HG03280 (cell line): ENCODE data around the gene HOPX.
"Not testable (repeated sequence)": the region's sequence is repeated elsewhere in the genome, so short reads cannot be mapped to it uniquely, and the experiment has no call there.

Source experiments
- ATAC-seq: cut with Tn5 transposase; IDR thresholded peaks from one replicate; pipeline ENCODE4 v1.9.1; 2021; ENCODE audit warnings: mild to moderate bottlenecking, moderate library complexity; ENCODE audit not compliant: unreplicated experiment

The HOPX gene

DNA sequence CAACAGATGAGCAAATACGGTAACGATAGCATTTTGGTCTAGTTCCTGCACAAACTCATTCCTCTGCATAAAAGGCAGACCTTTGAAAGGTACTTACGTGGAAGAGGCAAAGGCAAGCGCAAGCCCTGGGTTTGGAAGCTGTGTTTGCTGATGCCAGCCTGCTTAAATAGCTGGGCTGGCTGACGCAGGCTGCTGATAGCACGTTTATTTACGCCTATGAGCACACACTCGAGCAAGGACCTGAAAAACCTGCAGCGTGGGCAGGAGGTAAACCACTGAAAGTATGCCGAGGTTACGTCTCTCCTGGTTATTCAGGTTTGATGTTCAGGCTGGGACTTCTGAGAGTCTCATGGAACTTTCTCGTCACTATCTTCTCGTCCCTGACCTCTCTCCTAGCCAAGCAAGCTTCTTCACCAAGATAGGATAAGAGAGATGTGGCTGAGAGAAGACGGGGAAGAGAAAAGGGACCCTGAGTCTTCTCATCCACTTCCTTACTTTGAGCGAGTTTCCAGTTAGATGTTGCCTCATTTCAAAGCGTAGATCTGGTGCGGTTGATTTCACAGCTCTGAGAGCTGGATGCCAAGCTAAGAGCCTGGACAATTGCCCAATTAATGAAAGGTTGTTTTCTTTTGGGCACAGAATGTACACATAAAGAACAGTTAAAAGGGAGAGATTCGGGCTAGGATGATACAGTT is at the start of gene HOPX:
TSS of gene HOPX (minus strand) at position 139 of the 695 bp plus-strand sequence. CDS start 23,480 bp downstream, outside the sequence.
- ATAC-seq = peak; percentile 81

- ATAC-seq = no peak
Observed at GRCh38 chr4:56730097-56730496, 49.0 kb upstream of the HOPX start.

DNA sequence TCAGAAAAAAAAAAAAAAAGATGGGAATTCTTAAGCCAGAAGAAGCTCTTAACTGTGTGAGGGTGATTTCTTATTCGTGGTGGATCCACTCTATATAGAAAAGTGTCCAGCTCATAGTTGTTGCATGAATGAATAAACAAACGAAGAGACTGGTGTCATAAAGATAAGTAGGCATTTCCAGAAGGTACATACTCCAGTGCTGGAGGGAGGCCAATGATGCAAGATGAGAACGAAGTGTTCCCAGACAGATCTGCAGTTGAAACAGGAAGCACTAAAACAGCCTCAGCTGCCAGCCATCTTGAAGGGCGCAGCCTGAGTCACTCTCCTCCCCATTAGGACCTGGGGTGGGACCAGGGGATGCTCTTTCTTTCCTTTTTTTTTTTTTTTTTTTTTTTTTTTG is 47.4 kb upstream of the HOPX start:
- no peak for ATAC-seq

DNA sequence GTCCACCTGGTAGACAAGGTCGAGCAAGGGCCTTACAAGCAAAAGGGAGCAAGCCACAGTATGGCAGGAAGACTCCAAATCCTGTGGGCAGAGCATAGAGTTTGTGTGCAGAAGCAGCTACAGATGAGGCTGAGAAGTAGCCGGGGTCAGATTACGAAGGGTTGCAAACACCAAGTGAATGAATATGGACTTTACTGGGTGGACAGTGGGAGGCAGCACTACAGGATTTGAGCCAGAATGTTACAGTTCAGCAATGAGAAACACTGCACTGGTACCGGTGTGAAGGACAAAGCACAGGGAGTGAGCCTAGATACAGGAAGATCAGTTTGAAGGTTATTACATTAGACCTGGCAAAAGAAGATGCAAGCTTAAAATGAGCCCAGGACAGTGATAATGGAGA is 46.1 kb upstream of the HOPX start:
- no peak for ATAC-seq

DNA sequence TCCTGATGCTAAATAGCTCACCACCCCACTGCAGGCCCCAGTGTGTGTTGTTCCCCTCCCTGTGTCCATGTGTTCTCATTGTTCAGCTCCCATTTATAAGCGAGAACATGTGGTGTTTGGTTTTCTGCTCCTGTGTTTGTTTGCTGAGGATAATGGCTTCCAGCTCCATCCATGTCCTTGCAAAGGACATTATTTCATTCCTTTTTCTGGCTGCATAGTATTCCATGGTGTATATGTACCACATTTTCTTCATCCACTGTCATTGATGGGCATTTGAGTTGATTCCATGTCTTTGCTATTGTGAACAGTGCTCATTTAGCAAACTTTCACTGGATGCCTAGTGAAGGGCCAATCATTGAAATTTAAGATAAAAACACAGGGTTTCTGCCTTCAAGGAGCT is 45.5 kb upstream of the HOPX start:
- not testable (repeated sequence) for ATAC-seq

DNA sequence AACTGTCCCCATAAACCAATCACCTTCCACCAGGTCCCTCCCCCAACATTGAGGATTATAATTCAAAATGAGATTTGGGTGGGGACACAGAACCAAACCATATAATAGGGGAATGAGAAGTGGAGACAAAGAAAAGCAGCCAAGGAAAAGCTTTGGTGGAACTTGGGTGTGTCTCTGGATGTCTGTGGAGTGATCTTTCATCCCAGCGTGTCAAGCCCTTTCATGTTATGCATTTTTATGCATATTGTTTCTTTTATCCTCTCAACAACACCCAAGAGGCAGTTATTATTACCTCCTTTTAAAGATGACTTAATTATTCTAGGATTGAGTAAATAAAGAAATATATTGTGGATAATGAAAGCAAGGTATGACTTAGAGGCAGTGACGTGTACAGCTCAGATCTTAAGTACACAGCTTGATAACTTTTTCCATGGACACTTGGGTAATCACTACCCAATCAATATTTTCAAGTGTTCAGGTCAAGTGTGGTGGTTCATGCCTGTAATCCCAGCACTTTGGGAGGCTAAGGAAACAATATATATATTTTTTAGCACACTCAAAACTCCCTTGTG is 42.6 kb upstream of the HOPX start:
- ATAC-seq = no peak

DNA sequence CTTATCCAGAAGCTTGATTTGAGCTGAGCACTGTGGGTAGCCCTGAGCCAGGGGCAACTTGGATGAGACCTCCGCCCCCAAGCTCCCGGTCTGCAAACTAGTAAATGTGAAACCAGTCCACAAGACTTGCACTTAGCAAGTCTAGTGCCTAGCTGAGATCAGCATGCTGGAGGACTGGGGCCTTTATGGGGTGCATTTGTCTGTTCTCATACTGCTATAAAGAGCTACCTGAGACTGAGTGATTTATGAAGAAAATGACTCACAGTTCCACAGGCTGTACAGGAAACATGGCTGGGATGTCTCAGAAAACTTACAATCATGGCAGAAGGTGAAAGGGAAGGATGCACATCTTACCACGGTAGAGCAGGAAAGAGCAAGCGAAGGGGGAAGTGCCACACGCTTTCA is 42.1 kb upstream of the HOPX start:
- ATAC-seq = no peak

- ATAC-seq = no peak
Observed at GRCh38 chr4:56708146-56708545, 27.1 kb upstream of the HOPX start.

DNA sequence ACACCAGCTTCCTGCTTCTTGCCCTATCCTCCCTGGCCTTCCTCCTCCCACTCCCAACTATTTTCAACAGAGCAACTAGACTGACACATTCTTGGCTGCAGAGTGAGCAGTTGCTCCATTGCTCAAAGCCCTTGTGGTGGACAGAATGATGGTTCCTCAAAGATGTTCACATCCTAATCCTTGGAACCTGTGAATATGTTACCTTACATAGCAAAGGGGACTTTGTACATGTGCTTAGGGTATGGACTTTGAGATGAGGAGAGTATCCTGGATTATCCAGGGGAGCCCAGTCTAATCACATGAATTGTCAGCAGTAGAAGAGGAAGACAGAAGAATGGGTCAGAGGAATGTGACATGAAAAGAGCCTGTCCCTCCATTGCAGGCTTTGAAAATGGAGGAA is 24.9 kb upstream of the HOPX start:
- ATAC-seq = no peak

DNA sequence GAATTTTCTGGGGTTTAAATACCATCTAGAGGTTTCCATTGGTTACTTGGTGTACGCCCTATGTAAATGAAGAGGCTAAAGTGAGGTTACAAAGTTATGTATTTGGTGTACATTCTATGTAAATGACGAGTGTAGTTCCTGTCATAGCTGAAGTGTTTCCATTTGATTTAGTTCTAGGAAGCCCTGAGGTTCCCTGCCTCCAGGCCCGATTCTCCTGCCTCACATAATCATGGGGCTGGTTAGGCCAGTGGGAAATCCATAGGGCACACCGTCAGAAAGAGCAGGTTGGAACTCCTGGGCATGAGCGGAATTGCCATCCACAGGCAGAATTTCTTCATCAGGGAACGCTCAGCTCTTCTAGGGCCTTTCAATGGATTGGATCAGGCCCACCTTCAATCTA is 24.2 kb upstream of the HOPX start:
- ATAC-seq = no peak

DNA sequence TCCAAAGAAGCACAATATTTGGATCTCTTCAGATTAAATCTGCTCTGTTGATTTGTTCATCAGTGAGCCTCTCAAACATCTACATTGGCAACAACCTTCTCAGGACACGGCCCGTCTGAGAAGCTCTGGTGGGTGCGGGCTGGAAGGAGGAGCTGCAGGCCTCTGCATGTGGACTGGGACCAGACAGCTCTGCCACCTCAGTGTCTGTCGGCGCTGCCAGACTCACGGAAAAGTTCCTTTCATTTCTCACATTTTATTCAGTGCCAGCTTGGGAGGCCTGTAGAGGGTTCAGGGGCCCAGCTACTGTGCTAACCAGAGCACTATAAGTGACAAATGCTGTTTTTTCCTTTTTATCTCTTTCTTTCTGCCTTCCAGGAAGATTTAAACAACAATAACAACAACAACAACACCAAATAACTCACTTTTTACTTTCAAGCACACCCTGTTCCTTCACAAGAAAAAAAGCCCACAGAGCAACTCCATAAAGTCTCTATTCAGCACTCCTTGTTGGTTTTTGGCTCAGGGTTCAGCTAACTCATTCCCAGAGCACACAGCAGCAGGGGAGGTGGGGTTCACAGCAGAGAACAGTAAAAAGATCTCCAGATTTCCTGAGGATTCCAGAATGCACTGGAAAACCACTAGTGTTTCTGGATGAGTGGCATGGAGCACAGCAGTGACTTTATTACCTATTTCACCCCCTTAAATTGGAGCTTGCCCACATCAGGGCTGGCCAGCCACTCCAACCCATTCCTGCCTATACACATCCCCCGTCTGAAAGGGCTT is 23.2 kb upstream of the HOPX start:
- ATAC-seq = no peak

GRCh38 chr4:56703378-56703777 is 22.3 kb upstream of the HOPX start:
- ATAC-seq = no peak

DNA sequence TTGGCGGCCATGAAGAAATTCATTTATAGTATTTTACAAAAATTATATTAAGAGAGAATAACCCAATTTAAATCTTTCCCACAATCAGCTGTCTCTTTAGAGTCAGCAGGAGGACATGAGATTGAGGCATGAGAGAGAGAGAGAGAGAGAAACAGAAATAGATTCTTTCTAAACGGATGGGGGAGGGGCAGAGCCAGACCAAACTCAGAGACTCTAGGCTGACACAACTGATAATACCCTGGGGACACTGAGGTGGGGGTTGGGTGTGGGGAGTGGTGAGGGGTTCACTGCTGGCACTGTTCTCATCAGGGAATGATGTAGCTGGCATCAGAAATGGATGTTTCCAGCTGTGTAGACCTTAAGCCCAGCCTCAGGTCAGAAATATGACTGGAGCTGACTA is 20.5 kb upstream of the HOPX start:
- ATAC-seq = no peak

- no peak for ATAC-seq
Observed at GRCh38 chr4:56701161-56701480, 20.0 kb upstream of the HOPX start.

DNA sequence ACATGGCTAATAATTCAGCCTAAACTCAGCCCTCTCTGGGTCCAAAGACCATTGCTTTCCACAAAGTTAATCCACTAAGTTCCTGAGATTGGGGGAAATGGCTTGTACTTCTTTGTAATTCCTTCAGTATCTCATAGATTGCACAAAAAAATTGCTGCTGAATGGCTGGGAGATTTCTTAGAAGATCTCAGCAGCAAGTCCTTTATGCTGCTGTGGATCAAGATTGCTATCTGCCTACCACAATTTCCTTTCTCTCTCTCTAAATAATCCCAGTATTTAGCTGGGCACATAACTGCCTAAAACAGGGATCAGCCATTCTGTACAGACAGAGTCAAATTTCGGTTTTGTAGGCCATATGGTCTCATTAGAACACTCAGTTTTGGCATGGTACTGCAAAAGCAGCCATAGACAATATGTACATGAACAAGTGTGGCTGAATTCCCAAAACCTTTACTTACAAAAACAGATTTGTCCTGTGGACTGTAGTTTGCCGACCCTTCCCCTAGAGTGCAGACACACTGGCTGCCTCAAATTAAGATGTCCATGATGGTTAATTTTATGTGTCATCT is 18.5 kb upstream of the HOPX start:
- ATAC-seq = no peak

DNA sequence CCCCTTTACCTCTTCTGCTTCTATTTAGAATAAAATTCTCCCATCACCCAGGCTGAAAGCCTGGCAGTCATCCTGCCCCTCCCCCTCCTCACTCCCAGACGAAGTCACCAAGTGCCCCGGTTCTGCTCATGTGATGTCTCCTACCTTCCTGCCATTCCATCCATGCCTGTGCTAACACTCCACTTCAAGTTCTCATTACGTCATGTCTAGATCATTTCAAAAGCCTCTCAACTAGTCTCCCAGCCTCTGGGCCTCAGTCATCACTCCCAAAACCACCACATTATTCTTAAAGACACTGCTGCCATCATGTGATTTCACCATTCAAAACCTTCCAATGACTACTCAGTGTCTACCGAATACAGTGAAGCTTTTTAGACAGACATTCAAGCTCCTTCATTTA is 17.2 kb upstream of the HOPX start:
- no peak for ATAC-seq

DNA sequence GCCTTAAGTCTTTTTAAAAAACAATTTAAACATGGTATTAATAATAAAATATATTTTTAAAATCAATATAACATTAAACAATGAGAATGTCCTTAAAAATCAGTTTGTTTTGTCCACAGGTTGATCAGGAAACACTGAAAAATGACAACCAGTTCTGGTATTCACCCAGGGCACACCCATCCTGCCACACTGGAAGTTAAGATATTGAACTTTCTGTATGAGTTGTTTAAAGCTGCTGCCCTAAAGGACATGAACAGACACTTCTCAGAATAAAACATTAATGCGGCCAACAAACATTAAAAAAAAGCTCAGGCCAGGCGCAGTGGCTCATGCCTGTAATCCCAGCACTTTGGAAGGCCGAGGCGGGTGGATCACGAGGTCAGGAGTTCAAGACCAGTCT is 15.0 kb upstream of the HOPX start:
- ATAC-seq = no peak

DNA sequence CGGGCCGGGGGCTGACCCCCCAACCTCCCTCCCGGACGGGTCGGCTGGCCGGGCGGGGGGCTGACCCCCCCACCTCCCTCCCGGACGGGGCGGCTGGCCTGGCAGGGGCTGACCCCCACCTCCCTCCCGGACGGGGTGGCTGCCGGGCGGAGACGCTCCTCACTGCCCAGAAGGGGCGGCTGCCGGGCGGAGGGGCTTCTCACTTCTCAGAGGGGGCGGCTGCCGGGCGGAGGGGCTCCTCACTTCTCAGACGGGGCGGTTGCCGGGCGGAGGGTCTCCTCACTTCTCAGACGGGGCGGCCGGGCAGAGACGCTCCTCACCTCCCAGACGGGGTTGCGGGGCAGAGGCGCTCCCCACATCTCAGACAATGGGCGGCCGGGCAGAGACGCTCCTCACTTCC is 12.4 kb upstream of the HOPX start:
- ATAC-seq = not testable (repeated sequence)

DNA sequence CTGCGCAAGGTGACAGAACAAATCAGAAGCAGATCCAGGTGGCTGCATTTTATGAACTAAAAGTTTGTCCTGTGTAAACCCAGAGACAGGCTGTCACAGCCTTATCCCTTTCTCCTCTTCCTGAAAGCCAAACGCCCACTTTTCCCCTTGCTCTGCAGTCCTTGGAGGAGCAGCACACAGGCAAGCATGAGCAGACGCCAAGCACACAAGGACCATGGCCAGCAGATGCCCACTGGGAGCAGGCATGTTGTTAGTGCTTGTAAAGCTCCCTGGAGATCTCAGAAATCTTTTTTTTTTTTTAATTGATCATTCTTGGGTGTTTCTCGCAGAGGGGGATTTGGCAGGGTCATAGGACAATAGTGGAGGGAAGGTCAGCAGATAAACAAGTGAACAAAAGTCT is 11.5 kb upstream of the HOPX start:
- ATAC-seq = no peak

GRCh38 chr4:56691425-56691824 is 10.3 kb upstream of the HOPX start:
- no peak for ATAC-seq

- ATAC-seq = no peak
Observed at GRCh38 chr4:56690393-56690792, 9.3 kb upstream of the HOPX start.
